Activated CD4-positive, alpha-beta T cell treated with anti-CD3 and anti-CD28 coated beads, Interleukin-2, amount 50 U/mL, for 1 hour (primary cell): ENCODE results near the gene MMD.

Experiments
- DNase-seq: peaks from one replicate; pipeline ENCODE4 v3.0.0-alpha.2; 2020

The MMD gene

GRCh38 chr17:55344514-55344997, 77.1 kb downstream of the MMD start:
- DNase-seq: no peak

- DNase-seq: no peak
Observed at GRCh38 chr17:55343900-55344513, 77.6 kb downstream of the MMD start.

- DNase-seq: no peak
Observed at GRCh38 chr17:55342800-55343585, 78.6 kb downstream of the MMD start.
